Vagina (tissue), 2 donors: Measurements from ENCODE around the gene DIAPH3.

ENCODE experiments used
- CTCF ChIP-seq, 3 experiments: fragments of 450-650 bp in 2 of 3; fragments of 200-600 bp in 1 of 3; sonication (generic) in 1 of 3; IDR thresholded peaks; one replicate each; pipeline ENCODE4 v1.5.1; 2017 to 2019; ENCODE audit warnings: antibody characterized with exemption in 3 of 3, mild to moderate bottlenecking in 2 of 3, moderate library complexity in 2 of 3
- POLR2AphosphoS5 ChIP-seq, 2 donors: sonication (generic); formaldehyde crosslinking; IDR thresholded peaks; one replicate each; pipeline ENCODE4 v1.9.0; 2017; ENCODE audit warnings: antibody characterized with exemption in 2 of 2, mild to moderate bottlenecking in 2 of 2, low read depth in 1 of 2; ENCODE audit not compliant: insufficient read depth in 1 of 2

- TF ChIP-seq POLR2AphosphoS5 (IDR thresholded peaks at IDR 0.05; ENCODE audit: insufficient read depth in 1 of 2, low read depth in 1 of 2) (no peak), CTCF (IDR thresholded peaks at IDR 0.05) (no peak)
Observed at GRCh38 chr13:59856281-59856810, 307.4 kb downstream of the DIAPH3 start.
